LNCAP (cell line): ENCODE data around the gene JCHAIN.

Experiments
- CTCF ChIP-seq: fragments of 450-650 bp; IDR thresholded peaks from 2 replicates; pipeline ENCODE4 v1.5.1; 2017; ENCODE audit warnings: mild to moderate bottlenecking

Gene JCHAIN

GRCh38 chr4:70666369-70666768 lies at the start of gene JCHAIN:
TSS of gene JCHAIN (minus strand) at chr4:70666508. CDS start at chr4:70666490, 18 bp downstream.
- no peak for TF ChIP-seq CTCF

- TF ChIP-seq CTCF: no peak
Measured at GRCh38 chr4:70715097-70715496, 48.8 kb upstream of the JCHAIN start.

DNA sequence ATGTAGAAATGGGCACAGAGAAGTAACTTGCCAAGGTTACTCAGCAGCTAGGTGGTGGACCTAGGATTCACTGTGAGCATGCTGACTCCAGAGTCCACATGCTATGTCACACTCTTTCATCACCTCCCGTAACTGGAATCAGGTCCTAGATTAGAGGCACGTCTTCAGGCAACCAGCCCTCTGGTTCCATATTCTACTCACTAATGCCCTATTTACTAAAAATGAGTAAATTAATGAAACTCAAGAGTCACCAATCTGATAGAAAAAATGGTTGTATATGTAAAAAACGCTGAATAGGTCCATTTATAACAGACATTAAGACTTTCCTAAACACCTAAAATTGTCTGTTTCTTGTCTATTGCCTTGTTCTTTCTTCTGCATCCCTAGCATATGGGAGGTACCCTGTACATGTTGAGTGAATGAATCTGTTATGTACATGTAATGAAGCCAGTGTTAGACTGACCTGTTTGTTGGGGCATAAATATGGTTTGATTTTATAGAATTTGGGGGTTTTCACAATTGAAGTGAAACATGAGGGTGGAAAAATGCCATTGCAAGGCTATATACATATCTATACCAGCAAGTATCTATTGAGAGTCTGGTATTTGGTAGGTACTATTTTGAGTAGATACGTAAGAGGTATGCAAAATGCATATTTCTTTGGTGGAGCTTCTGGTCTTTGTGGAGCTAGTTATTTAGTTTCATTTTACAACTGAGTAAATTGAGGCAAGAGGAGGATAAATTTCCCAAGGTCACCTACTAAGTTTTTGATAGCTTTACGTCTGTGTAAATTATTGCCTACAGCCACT lies 48.0 kb upstream of the JCHAIN start:
- no peak for TF ChIP-seq CTCF

GRCh38 chr4:70713453-70714078 lies 47.3 kb upstream of the JCHAIN start:
- TF ChIP-seq CTCF: no peak

DNA sequence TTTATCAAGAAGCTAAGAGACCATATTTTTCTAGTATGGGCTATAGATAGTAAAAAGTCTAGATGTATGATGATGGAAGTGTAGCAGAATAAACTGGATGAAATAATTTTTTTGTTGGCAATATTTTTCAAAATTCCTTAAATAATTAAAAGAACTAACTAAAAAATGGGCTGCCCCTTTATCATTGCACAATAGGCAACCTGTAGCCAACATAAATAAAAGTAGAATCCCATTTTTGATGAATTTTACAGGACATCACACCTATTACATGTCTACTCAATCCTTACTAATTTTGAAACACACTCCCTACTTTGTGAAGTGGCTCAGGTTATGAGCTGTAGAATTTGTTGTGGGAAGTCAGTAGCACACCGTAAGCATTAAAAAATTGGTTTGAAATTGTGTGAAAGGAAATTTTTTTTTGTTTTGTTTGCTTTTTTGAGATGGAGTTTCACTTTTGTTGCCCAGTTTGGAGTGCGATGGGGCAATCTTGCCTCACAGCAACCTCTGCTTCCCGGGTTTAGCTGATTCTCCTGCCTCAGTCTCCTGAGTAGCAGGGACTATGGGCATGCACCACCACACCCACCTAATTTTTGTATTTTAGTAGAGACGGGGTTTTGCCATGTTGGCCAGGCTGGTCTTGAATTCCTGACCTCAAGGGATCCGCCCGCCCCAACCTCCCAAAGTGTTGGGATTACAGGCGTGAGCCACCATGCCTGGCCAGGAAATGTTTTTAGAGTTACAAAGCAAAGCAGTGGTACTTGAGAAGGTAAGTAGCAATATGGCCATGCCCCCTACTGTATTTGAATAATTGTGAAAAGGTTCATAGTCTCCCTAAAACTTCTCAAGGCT lies 46.5 kb upstream of the JCHAIN start:
- TF ChIP-seq CTCF: no peak

GRCh38 chr4:70712150-70712549 lies 45.8 kb upstream of the JCHAIN start:
- no peak for TF ChIP-seq CTCF

DNA sequence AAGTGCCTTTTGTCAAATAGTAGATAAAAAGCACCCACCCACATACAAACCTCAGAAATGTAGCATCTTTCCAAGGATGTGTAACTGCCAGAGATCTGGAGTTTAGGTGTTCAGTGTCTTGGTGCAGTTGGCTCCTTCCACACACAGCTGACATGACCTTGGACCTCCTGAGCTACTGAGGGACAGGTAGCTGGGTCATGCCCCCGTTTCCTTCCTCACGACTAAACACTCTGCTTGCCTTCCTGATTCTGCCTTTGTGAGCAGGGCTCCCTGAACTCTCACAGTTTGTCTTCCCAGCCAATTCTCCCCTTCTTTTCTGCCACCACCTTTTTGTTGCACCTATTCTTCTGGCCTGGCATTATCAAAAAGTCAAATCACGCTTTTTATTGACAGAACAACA lies 45.3 kb upstream of the JCHAIN start:
- TF ChIP-seq CTCF: no peak
